Stimulated activated CD4-positive, alpha-beta T cell treated with anti-CD3 and anti-CD28 coated beads, Interleukin-12 subunit alpha, Interleukin-12 subunit beta, amount 100 ng/mL, for 48 hours (primary cell): ENCODE results near the gene UQCRQ.

Source experiments
- DNase-seq, 3 donors: peaks; one replicate each; pipeline ENCODE4 v3.0.0-alpha.2; 2020; ENCODE audit warnings: low read depth in 2 of 3, low spot score in 1 of 3

Gene UQCRQ

GRCh38 chr5:132866342-132867045, at the start of gene UQCRQ, which contains the start of gene GDF9:
Gene UQCRQ, plus strand, starts transcription at chr5:132866642. Its CDS starts 240 bp downstream, at chr5:132866882.
Gene GDF9, minus strand, starts transcription at chr5:132866469. Its CDS starts 1,936 bp downstream, at chr5:132864533.
- peak; percentile 85 to 89 (median 86) for DNase-seq

GRCh38 chr5:132817011-132817410, 49.4 kb upstream of the UQCRQ start:
- no peak for DNase-seq

GRCh38 chr5:132819468-132819867, 47.0 kb upstream of the UQCRQ start:
- DNase-seq: no peak

- peak; percentile 85 to 92 (median 86) for DNase-seq
Observed at GRCh38 chr5:132820162-132820754, 46.2 kb upstream of the UQCRQ start.

GRCh38 chr5:132821350-132821749, 45.1 kb upstream of the UQCRQ start:
- DNase-seq: no peak

- DNase-seq: no peak
Observed at GRCh38 chr5:132821791-132822190, 44.7 kb upstream of the UQCRQ start.

- DNase-seq: no peak
Observed at GRCh38 chr5:132822650-132823480, 43.6 kb upstream of the UQCRQ start.

GRCh38 chr5:132823481-132824050, 42.9 kb upstream of the UQCRQ start:
- DNase-seq: no peak

- no peak for DNase-seq
Observed at GRCh38 chr5:132824426-132824825, 42.0 kb upstream of the UQCRQ start.

GRCh38 chr5:132825033-132825833, 41.2 kb upstream of the UQCRQ start:
- DNase-seq: no peak

GRCh38 chr5:132825834-132826391, 40.5 kb upstream of the UQCRQ start:
- no peak for DNase-seq

- DNase-seq: no peak
Observed at GRCh38 chr5:132826424-132827082, 39.9 kb upstream of the UQCRQ start.

- DNase-seq: no peak
Observed at GRCh38 chr5:132827943-132828673, 38.3 kb upstream of the UQCRQ start.

- no peak for DNase-seq
Observed at GRCh38 chr5:132828846-132829494, 37.5 kb upstream of the UQCRQ start.

- peak; percentile 34 to 67 (median 58) for DNase-seq
Observed at GRCh38 chr5:132829742-132830435, 36.6 kb upstream of the UQCRQ start.

GRCh38 chr5:132830436-132831094, 35.9 kb upstream of the UQCRQ start, which contains the start of gene SHROOM1:
Gene SHROOM1, minus strand, starts transcription at chr5:132830647. Its CDS starts 4,507 bp downstream, at chr5:132826140.
- no peak for DNase-seq

GRCh38 chr5:132831095-132831860, 35.2 kb upstream of the UQCRQ start:
- DNase-seq: no peak
